NK-92 (cell line): ENCODE measurements around the gene GLCE.
"Not testable (repeated sequence)": the region's sequence is repeated elsewhere in the genome, so short reads cannot be mapped to it uniquely, and the experiment has no call there.

Source experiments
- DNase-seq: peaks from one replicate; lab custom pipeline; 2025; ENCODE audit not compliant: unreplicated experiment; lab: John Stamatoyannopoulos, UW

The GLCE gene

DNA sequence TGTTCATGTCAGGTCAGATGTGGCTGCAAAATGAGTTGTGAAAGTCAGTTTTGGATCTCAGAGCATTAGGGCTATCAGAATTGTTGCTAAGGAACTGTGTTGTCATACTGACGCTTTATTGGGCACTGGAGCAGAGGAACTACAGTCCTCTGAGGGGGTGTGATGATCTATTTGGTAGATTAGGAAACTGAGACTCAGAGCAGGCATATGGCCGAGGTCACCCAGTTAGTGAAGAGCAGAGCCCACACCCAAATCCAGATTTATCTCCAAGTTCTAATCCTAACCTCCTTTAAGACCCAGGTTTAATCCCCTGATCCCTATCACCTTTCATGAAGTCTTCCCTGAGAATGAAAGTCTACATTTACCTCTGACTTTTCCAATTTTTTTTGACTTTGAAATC lies 25.6 kb upstream of the GLCE start:
- DNase-seq = no peak

DNA sequence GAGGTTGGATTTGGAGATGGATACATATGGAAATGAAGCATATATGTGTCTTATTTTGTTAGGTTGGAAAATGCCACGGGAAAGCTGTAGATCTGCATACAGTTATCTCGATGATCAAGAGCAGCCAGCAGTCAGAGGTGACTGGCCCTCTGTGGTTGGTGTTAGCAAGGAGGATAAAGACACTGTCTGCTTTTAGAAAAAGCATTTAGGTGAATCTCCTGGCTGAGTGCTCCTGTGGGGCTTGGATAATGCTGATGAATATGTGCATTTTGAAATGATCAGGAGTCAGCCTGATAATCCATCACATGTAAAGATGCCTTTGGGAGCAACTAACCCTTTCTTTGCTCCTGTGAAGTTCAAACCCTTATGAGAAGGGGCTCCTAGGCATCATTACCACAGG lies 24.9 kb upstream of the GLCE start:
- no peak for DNase-seq

DNA sequence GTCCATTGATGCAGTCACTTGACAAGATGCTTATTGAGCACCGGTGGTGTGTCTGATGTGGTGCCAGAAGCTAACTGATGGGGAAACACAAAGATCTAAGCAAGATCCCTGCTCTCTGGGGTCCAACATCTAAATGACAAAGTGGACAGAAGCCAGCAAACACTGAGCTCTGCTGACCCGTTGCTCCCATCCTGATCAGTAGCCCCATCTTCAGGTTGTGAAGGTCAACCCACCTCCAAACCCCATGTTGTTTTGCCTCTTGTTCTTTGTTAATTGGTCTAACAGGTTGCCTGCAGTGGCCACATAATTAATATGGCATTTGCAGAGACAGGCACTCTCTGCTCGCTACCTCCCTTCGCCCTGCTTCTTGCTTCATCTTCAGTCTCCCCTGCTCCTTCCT lies 21.5 kb upstream of the GLCE start:
- no peak for DNase-seq

DNA sequence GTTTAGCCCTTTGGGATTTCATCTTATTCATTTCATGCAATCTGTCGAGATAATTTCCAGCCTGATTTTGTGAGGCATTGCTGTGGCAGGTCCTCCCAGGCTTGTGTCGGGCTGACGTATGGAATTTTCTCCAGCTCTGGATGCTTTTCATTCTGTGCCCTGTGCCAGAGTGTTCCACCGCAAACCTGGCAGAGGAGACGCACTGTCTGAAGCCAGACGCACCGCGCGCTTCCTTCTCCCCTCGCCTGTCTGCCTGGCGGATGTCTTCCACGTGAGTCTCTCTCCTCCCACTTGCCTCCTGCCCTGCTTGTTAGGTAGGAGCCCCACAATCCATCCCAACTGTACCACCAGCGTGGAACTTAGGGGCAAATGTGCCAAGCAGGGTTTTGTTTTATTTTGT lies 20.1 kb upstream of the GLCE start:
- no peak for DNase-seq

DNA sequence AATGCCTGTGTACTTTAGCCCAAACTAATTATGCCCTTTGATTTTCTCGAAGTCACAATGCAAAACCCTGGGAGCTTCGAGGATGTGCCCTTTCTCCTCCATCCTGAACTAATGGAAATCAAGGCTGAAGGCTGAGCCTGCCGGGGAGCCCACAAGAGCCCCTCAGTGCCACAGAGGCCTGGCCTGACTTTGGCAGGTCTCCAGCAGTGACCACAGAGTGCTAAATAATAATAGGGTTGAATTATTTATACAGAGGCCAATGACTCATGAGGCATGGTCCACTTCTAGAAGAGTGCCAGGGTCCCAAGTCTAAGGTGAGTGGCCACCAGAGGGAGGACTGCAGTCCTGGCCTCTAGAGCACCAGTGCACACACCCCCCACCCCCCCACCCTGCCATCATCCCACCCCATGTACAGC lies 19.1 kb upstream of the GLCE start:
- DNase-seq = no peak

DNA sequence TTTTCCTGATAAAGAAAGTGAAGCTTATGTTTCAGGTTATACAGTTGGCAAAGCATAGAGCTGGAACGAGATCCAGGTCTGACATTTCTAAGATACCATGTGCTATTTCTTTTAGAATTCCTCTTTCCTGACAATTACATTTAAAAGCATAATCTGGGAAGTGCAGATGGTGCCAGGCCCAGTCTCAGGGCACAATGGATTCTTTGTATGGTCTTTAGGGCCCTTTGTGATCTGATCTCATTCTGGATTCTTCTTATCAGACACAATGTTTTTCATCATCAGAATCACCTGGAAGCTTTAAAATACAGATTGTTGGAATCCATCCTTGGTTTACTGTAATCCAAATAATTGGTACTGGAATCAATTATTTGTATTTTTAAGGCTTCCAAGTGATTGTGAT lies 18.6 kb upstream of the GLCE start:
- no peak for DNase-seq

DNA sequence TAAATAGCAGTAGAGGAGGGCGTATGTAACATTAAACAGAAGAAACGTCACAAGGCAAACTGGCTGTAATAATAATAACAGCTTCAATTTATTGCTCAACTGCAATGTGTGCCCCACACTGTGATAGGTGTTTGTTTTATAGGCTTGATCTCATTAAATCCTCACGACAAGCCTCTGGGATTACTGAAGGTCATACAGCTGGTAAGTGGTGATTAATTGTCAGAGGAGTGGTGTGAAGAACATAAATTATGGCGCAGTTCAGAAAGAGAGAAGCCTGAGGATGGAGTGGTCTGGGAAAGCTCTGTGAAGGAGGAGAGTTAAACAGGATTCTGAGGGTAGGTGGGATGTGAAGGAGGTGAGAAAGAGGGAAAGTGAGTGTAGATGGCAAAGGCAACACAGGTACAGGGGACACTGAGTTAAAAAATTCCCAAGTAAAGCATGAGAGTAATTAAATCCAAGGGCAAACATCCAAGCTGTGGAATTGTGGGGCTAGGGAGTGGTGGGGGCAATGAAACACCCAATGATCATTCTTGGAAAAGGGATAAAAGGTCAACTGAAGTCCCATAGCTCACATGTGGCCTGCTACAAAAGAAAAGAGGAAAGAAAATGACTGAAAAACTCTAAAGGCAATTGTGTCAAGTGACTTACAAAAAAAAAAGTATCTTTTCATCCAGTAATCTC lies 16.5 kb upstream of the GLCE start:
- no peak for DNase-seq

DNA sequence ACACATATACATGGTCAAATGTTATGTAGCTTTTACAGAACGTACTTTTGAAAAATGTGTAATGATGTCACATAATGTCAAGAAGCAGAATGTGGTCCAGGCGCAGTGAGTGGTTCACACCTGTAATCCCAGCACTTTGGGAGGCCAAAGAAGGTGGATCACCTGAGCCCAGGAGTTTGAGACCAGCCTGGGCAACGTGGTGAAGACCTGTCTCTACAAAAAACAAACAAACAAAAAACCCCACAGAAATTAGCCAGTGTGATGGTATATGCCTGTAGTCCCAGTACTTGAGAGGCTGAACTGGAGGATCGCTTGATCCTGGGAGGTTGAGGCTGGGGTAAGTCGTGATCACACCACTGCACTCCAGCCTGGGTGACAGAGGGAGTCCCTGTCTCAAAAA lies 15.9 kb upstream of the GLCE start:
- no peak for DNase-seq

DNA sequence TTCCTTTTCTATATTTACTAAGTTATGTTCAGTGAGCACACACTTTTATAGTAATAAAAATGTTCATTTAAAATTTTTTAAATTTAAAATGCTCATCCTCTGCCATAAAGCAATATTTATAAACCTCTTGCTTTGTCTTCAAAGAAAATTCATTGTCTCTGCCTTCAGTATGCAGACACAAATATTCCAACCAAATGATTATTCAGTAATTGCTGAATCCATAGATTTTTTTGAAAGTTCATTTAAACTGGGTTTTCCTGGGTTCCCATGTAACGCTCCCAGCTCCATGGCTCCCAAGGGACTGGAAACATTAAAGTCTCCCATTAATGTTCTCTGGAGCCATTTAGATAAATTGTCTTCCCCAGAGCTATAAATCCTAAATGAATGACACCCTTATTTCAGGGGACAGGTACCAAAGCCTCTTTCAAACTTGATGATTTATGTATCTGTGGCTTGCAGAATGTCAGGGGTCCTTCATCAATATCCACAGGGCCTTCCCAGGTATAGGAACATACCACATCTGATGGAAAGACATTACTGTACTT lies 15.2 kb upstream of the GLCE start:
- no peak for DNase-seq

DNA sequence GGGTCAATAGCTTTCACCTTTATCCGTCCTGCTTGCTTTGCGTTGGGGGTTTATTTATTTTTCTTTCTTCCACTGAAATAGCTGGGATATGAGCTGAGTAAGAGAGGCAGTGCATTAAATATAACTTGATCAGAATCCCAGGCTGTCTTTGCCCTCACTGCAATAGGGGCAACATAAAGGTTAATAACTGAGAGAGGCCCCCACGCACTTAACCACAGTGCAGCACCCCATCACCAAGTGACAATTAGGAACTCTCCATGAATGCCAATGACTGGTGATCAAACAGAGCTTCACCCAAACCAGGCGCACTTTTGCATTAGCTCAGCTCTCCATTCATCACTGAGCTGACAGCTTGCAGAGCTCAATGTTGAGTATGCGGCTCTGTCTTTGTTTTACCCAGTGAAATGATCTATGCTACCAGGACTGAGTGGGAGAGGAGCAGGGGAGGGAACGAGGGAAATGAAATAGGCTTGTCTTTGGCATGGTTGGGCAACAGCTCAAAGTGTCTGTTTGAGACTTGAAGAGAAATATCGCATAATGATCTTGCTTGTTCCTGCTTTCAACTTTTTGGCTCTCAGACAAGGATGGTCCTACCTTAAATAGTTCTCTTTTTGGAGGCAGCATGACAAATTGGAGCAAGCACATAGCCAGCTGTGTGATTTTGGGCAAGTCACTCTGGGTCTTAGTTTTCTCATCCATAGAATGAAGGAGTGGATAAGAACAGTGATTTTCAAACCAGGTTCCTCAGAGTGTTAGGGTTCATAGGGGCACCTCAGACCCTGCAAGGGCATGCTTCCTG lies 14.5 kb upstream of the GLCE start:
- no peak for DNase-seq

DNA sequence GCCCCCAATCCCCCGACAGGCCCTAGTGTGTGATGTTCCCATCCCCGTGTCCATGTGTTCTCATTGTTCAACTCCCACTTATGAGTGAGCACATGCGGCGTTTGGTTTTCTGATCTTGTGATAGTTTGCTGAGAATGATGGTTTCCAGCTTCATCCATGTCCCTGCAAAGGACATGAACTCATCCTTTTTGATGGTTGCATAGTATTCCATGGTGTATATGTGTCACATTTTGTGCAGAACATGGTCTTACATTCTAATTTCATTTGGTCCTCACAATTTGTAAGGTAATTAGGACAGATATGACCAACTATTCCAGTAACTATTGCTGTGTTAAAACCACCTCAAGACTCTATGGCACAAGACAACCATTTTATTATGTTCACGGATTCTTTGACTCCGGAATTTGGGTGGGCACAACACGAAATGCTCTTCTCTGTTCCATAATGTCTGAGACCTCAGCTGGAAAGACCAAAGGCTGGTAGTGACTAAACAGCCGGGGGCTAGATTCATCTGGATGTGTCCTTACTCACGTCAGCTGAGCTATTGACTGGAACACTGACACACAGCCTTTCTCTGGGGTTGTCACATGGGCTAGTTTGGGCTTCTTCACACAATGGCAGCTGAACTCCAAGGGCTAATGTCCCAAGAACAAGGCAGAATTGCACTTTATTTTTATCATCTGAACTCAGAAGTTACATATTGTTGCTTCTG lies 13.6 kb upstream of the GLCE start:
- no peak for DNase-seq

DNA sequence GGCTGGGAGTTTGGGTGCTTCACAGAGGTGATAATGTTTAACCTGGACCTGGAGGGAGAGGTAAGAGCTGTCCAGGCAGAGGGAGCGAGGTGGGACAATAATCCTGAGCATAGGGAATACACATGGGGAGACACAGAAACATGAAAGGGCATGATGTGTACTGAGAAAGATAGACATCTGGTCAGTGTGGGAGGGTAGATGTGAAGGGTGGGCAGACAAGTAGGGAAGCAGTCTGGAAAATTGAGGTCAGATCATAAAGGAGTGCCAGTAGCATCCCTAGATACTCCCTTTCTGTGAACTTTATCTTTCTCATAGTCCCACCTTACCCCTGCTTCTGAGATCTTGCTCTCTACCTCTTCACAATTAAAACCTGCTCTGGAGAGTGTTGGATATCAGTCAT lies 12.0 kb upstream of the GLCE start:
- no peak for DNase-seq

DNA sequence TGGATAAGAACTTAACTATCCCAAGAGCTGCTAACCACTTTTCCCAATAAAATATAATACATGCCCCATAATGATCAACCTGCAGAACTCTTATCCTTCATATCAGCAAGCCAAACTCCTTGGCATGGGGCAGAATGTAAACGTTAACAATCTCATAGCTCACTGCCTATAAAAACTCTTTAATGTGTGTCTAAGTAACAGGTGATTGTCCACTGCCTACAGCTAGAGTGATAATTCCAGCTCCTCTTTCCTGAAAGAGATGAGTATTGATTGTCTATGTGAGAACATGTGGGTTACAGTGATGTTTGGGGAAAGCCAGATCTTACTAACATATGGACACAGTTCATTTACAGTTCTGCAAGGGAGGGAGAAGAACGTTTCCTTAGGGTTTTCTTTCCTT lies 11.3 kb upstream of the GLCE start:
- DNase-seq = no peak

DNA sequence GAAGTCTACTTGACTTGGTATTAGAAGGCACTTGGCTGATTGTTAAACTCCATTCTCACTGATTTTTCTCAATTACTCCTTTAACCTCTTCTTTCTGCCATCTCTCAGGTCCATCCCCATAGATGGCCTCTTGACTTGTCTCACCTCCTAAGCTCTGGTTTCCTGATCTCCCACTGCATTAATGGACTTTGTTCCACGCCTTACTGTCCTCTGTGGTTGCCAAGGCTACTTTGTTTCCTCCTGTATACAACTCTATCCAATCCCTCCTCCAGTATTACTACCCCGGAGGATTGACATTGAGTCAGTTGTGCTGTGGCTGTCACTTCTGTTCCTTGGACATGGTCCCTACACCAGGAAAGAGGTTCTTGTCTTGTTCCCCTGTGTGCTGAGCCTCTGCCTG lies 10.6 kb upstream of the GLCE start:
- DNase-seq = no peak

DNA sequence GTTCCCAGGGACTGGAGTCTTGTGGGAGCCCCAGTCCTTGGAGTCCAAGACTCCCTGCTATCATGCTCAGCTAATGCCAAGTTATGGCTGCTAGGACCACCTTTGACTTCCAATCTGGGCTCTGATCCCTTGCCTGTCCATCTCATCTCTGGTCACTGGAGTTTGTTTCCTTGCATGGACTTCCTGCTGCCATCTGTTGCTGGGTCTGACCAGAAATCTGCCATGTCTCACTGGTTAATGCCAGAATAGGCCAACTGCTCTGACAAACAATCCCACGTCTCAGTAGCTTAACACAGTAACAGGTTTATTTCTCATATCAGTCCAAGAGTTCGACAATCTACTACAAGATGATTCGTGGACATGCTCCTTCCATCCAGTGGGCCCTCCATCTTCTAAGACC lies 10.1 kb upstream of the GLCE start:
- no peak for DNase-seq

DNA sequence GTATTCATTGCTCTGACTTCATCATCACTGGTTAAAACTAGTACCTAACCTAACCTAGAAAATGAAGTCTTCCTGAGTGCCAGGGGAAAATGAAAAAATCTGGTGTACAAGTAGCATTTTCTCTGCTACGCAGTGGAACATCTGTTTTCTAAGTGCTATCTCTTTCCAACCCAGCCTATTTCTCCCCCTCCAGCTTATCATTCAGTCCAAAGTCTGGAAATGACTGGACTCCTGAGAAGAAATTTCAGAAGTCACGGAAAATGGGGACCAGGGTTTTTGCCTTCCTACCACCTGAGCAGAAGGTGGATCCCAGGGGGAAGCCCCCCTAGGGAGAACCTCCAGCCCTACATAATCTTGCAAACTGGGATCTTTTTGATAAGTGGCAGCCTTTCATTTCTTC lies 9.6 kb upstream of the GLCE start:
- DNase-seq = no peak

DNA sequence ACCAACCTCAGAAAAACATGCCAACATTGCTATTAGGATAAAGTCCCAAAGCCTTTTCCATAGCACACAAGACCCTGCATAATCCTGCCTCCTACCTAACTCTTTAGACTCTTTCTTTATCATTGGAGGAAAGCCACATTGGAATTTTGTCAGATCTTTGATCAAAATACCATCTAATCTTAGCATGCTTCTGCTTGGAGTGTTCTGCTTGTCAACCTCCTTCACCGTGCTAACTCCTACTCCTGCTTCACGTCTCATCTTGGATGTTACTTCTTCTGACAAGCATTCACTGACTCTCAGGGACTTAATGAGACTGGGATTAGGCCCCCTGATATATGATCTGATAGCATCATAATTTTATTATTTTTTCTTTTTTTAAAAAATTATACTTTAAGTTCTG lies 7.4 kb upstream of the GLCE start:
- DNase-seq = no peak

DNA sequence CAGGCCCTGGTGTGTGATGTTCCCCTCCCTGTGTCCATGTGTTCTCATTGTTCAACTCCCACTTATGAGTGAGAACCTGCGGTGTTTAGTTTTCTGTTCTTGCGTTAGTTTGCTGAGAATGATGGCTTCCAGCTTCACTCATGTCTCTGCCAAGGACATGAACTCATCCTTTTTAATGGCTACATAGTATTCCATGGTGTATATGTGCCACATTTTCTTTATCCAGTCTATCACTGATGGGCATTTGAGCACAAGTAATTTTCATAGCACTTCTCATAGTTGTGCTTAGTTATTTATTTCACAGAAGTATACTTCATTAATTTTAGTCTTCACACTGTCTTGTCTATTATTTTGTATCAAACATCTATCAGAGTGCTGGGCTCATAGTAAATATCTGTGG lies 6.8 kb upstream of the GLCE start:
- not testable (repeated sequence) for DNase-seq

DNA sequence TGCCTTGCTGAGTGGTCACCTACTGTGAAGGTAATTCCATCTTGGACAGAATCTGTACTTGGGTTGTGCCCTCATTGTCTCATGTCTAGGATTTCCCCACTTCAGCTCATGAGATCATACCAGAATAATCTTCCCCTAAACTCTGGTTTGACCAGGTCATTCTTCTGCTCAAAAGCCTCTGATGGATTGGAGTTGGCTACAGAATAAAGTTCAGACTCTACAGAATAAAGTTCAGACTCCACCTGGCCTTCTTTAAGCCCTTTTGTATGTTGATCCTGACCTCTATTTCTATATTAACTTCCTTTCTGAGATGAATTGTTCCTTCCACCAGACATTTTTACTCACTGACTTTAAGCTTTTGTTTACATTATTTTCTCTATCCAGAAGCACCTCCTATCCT lies 6.4 kb upstream of the GLCE start:
- no peak for DNase-seq

DNA sequence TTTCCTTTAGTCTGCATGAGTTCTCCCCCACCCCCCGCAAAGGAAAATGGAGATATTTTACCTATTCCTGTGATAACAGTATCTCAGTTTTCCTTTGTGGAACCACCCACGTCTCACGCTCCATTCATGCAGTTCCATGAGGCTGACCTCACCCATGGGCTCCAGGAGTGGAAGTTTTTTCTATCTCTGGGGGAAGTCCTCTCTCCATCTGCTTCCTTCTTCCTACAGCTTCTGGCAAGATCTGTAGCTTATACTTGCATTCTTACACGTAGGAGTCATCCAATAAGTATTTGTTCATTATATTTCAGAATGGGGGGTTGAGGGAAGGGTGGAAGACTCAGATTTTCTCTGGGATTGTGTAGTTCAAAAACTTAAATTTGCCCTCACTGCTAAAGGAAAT lies 5.8 kb upstream of the GLCE start:
- no peak for DNase-seq

DNA sequence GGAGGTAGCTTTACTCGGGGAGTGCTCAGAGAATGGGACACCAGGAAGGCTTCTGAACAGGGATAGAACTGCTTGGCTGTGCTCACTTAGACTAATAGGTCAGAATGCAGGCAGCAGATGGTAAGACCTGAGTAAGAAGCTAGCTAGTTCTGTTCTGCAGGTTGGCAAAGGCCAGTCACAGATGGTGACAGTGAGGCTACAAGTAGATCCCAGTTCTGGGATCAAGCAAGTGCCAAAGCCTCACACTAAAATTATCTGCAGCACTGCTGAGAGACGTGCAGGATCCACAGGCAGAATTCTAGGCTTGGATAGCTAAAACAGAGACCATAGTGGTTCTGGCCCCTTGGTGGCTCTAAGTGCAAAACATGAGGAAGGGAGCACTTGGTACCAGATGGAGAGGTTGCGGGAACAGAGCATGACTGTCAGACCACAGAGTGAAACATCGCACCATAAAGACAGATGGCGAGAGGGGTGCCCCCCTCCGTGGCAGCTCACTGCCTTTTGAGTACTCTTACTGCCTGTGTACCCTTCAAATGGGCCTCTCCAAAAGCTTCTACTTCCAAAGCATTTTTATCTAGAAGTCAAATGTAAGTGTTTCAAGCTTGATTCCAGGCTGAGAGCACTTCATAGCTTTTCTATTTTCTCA lies 3.6 kb upstream of the GLCE start:
- DNase-seq = no peak
